OCI-LY3 (cell line): Measurements from ENCODE around the gene EFNA5.

Experiments
- H2AFZ ChIP-seq: fragments of 200-600, 300-600 bp; shearing (Covaris generic); 2 replicates; pipeline ENCODE4 v1.6.0; 2014; ENCODE audit warnings: antibody characterized with exemption, low read depth, low read length
- H3K27ac ChIP-seq: fragments of 200-600, 300-600 bp; sonication (generic); 2 replicates; pipeline ENCODE4 v1.5.1; 2014; ENCODE audit warnings: mild to moderate bottlenecking, low read length, moderate library complexity, mixed read lengths
- H3K27me3 ChIP-seq: fragments of 200-600, 300-600 bp; sonication (generic); 2 replicates; pipeline ENCODE4 v1.6.1; 2014; ENCODE audit warnings: low read depth, low read length, mixed read lengths
- H3K36me3 ChIP-seq: fragments of 200-600, 300-600 bp; sonication (generic); replicated peaks from 2 replicates; pipeline ENCODE3; 2014; ENCODE audit warnings: low read depth, low read length, mixed read lengths
- H3K4me1 ChIP-seq: fragments of 300-600, 200-600 bp; sonication (generic); 2 replicates; pipeline ENCODE4 v1.6.1; 2014; ENCODE audit warnings: low read length, mixed read lengths
- H3K4me2 ChIP-seq: fragments of 200-600, 300-600 bp; sonication (generic); 2 replicates; pipeline ENCODE4 v1.6.1; 2014; ENCODE audit warnings: low read length, mixed read lengths
- H3K4me3 ChIP-seq: fragments of 300-600, 200-600 bp; sonication (generic); 2 replicates; pipeline ENCODE4 v1.5.1; 2014; ENCODE audit warnings: antibody characterized with exemption, mild to moderate bottlenecking, low read length, moderate library complexity
- H3K79me2 ChIP-seq: fragments of 300-600, 200-600 bp; shearing (Covaris generic); 2 replicates; pipeline ENCODE4 v1.6.1; 2014; ENCODE audit warnings: mild to moderate bottlenecking, low read length, mixed read lengths
- H3K9ac ChIP-seq: fragments of 300-600, 200-600 bp; shearing (Covaris generic); 2 replicates; pipeline ENCODE4 v1.6.0; 2014; ENCODE audit warnings: mild to moderate bottlenecking, low read length, moderate library complexity
- H3K9me3 ChIP-seq: fragments of 200-600, 300-600 bp; shearing (Covaris generic); 2 replicates; pipeline ENCODE4 v1.6.1; 2014; ENCODE audit warnings: low read length, mixed read lengths; ENCODE audit not compliant: insufficient read depth
- H4K20me1 ChIP-seq: fragments of 200-600, 300-600 bp; sonication (generic); 2 replicates; pipeline ENCODE4 v1.6.1; 2016; ENCODE audit warnings: low read length, mixed read lengths; ENCODE audit not compliant: insufficient read depth
- EZH2phosphoT487 ChIP-seq: fragments of 200-600 bp; shearing (Covaris generic); IDR thresholded peaks from 2 replicates; pipeline ENCODE4 v1.6.1; 2018; ENCODE audit warnings: antibody characterized with exemption, mixed run types, low read depth
- TF ChIP-seq, protein P1 (sequence below): fragments of 200-600, 300-600 bp; sonication (generic); IDR thresholded peaks from 2 replicates; pipeline ENCODE4 v1.5.1; 2014; ENCODE audit warnings: antibody characterized with exemption, low read length, low read depth

The EFNA5 gene

DNA sequence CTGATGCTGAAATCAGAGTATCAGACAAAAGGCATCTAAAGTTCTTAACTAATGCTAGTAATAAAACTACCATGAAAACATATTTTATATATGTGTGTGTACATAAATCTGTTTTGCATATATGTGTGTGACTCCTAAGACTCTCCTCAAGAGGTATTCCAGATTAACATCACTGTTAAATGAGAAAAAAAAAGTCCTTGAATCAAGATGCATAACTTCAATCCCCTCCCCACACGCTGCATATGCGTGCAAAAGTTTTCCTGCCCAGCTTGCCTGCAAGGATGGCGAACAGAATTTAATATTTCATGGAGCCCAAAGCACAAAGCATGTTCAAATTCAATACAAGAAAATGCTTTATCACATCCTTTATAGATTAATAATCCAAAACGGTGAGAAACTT, 34.7 kb downstream of the EFNA5 start:
- no peaks in the 10 kb centered on the region for H3K79me2 ChIP-seq
- no peak overlapping the region for H3K27ac ChIP-seq
- no peak for TF ChIP-seq EZH2phosphoT487
- TF ChIP-seq, protein P1, sequence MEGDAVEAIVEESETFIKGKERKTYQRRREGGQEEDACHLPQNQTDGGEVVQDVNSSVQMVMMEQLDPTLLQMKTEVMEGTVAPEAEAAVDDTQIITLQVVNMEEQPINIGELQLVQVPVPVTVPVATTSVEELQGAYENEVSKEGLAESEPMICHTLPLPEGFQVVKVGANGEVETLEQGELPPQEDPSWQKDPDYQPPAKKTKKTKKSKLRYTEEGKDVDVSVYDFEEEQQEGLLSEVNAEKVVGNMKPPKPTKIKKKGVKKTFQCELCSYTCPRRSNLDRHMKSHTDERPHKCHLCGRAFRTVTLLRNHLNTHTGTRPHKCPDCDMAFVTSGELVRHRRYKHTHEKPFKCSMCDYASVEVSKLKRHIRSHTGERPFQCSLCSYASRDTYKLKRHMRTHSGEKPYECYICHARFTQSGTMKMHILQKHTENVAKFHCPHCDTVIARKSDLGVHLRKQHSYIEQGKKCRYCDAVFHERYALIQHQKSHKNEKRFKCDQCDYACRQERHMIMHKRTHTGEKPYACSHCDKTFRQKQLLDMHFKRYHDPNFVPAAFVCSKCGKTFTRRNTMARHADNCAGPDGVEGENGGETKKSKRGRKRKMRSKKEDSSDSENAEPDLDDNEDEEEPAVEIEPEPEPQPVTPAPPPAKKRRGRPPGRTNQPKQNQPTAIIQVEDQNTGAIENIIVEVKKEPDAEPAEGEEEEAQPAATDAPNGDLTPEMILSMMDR, result no peak
- H3K4me1 ChIP-seq, result no peaks in the 10 kb centered on the region
- no peaks in the 10 kb centered on the region for H3K9me3 ChIP-seq
- H2AFZ ChIP-seq, result no peak overlapping the region
- H3K4me2 ChIP-seq, result no peak overlapping the region
- no peaks in the 10 kb centered on the region for H4K20me1 ChIP-seq
- H3K36me3 ChIP-seq, result no peaks in the 10 kb centered on the region
- H3K27me3 ChIP-seq, result no peaks in the 10 kb centered on the region
- no peak overlapping the region for H3K9ac ChIP-seq
- H3K4me3 ChIP-seq, result no peak overlapping the region

DNA sequence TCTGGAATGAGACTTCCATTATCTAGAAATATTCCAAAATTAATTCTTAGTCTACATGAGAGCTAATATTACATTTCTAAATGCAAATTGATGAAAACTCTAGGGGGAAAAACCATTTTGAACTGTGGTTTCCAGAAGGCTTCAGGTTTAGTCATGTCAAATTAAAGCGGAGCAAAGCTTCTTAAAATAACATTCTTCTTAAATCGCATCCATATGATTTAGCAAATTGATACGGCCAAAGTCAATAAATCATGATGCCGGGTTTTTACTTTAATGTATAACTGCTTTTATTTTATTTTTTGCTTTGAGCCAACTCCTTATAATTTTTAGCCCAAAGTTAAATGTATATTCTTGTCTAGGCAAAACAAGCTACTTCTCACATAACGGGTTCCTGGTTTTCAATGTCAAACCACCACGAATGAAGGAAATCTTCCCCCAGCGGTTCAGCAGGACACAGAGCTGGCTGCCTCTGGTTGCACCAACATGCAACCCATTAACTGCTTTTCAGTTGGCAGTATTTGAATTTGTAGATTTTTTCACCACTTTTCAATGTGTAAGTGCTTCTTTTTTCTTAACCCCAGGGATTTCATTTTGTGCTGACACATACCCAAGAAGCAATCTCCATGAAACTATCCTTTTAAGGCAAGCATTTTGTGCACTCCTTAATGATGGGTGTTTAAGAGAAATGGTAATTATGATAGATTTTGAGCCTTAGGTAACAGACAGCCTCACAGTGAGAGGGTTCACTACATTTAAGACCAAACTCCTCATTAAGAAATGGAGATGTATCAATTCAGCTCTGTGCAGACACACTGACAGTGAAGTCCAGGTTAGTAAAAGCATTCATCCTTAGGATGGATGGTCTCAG, 35.5 kb downstream of the EFNA5 start:
- H3K9me3 ChIP-seq, result no peaks in the 10 kb centered on the region
- no peak overlapping the region for H3K27ac ChIP-seq
- H3K9ac ChIP-seq, result no peak overlapping the region
- no peak overlapping the region for H3K4me3 ChIP-seq
- no peak for TF ChIP-seq EZH2phosphoT487
- TF ChIP-seq, protein P1, result no peak
- no peak overlapping the region for H2AFZ ChIP-seq
- no peaks in the 10 kb centered on the region for H3K27me3 ChIP-seq
- no peaks in the 10 kb centered on the region for H3K36me3 ChIP-seq
- no peaks in the 10 kb centered on the region for H3K4me1 ChIP-seq
- no peaks in the 10 kb centered on the region for H3K79me2 ChIP-seq
- no peaks in the 10 kb centered on the region for H4K20me1 ChIP-seq
- H3K4me2 ChIP-seq, result no peak overlapping the region

DNA sequence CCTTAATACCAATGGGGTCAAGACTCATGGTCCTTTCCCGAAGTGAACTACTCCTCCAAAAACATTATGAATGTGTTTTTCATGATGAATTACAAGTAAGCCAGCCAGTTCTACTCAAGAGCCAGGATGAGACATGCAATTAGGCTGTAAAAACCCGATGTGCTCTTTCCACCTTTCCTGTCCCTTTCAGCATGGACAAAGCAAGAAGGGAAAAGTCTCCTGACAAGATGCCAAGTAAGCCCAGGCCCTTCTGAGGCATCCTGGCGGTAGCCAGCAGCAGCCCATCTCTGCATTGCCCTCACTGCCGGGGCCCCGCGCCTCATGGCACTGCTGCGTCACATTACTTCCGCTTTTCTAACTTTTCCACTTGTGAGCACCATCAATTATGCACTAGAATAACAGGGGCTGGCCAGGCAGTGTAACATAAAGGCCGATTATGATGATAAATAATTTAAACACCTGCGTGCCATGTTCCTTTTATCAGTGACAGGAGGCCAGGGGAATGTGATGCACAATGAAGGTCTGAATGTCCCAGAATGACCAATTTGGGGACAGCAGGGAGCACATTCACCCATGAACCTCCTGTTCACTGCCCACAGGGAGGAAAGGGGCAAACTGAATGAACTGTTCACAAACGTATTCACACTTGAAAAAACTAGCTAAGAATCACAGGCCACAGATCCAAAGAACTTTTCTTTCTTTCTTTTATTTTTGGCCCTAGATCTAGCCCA, 37.4 kb downstream of the EFNA5 start:
- H3K36me3 ChIP-seq, result no peaks in the 10 kb centered on the region
- no peak overlapping the region for H3K9ac ChIP-seq
- H3K9me3 ChIP-seq, result no peaks in the 10 kb centered on the region
- no peak for TF ChIP-seq EZH2phosphoT487
- TF ChIP-seq, protein P1, result no peak
- no peaks in the 10 kb centered on the region for H4K20me1 ChIP-seq
- H3K4me1 ChIP-seq, result no peaks in the 10 kb centered on the region
- no peak overlapping the region for H3K27ac ChIP-seq
- H2AFZ ChIP-seq, result no peak overlapping the region
- H3K79me2 ChIP-seq, result no peaks in the 10 kb centered on the region
- H3K4me3 ChIP-seq, result no peak overlapping the region
- H3K27me3 ChIP-seq, result no peaks in the 10 kb centered on the region
- H3K4me2 ChIP-seq, result no peak overlapping the region

DNA sequence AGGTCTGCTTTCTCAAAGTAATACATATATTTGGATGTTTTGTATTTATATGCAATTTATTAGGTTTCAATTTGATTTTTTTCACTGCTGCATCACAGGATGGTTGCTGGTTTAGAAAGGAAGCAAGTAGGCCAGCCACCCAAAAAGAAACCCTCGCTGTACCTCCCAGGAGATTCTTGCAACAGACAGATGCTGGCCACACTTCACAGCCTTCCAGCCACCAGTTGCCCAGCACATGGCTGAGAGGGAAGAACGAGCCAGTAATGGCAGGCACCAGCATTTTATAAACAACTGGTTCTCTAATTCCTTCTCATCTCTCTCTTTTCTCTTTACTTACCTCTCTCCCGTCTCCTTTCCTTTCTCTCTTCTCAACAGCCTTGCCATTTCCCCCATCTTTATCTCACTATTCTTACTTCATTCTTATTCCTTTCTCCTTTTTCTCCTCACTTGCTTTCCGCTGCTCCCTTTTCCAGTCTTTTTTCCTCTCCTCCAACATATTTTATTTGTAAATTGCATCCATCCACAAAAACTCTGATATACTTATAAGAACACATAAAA, 38.9 kb downstream of the EFNA5 start:
- H3K27ac ChIP-seq, result no peak overlapping the region
- no peak for TF ChIP-seq EZH2phosphoT487
- TF ChIP-seq, protein P1, result no peak
- no peak overlapping the region for H2AFZ ChIP-seq
- H3K27me3 ChIP-seq, result no peaks in the 10 kb centered on the region
- H3K9ac ChIP-seq, result no peak overlapping the region
- no peaks in the 10 kb centered on the region for H3K4me1 ChIP-seq
- H3K4me3 ChIP-seq, result no peak overlapping the region
- no peaks in the 10 kb centered on the region for H3K9me3 ChIP-seq
- no peaks in the 10 kb centered on the region for H4K20me1 ChIP-seq
- H3K79me2 ChIP-seq, result no peaks in the 10 kb centered on the region
- H3K4me2 ChIP-seq, result no peak overlapping the region
- H3K36me3 ChIP-seq, result no peaks in the 10 kb centered on the region
